Measurements from ENCODE around the gene RNF19B.
A peak's percentile ranks its signal among the peaks of the same experiment; 100 is the strongest.
"Not testable (repeated sequence)": the region's sequence is repeated elsewhere in the genome, so short reads cannot be mapped to it uniquely, and the experiment has no call there.

The RNF19B gene

DNA sequence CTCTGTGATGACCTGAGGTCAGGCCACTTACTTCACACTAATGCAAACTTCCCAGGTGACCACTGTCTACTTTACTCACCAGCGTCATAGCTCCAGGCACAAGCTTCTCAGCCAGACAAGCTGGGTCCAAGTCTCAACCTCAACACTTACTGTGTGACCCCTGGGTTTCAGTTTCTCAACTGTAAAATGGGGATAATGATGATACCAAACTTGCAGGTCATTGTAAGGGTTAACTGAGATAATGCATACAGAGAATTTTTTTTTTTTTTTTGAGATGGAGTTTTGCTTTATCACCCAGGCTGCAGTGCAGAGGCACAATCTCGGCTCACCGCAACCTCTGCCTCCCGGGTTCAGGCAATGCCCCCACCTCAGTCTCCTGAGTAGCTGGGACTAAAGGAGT, 37.4 kb upstream of the RNF19B start:
- DNase-seq (ENCODE audit: low spot score), result no peak
- in situ Hi-C loops (cut with MboI; ENCODE audit: low pct_unique_long_range_greater_than_20kb, low sequenced_read_pairs, unreplicated experiment), result no loop called here
- TF ChIP-seq, protein P1, sequence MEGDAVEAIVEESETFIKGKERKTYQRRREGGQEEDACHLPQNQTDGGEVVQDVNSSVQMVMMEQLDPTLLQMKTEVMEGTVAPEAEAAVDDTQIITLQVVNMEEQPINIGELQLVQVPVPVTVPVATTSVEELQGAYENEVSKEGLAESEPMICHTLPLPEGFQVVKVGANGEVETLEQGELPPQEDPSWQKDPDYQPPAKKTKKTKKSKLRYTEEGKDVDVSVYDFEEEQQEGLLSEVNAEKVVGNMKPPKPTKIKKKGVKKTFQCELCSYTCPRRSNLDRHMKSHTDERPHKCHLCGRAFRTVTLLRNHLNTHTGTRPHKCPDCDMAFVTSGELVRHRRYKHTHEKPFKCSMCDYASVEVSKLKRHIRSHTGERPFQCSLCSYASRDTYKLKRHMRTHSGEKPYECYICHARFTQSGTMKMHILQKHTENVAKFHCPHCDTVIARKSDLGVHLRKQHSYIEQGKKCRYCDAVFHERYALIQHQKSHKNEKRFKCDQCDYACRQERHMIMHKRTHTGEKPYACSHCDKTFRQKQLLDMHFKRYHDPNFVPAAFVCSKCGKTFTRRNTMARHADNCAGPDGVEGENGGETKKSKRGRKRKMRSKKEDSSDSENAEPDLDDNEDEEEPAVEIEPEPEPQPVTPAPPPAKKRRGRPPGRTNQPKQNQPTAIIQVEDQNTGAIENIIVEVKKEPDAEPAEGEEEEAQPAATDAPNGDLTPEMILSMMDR (IDR thresholded peaks at IDR 0.05; ENCODE audit: extremely low read depth, insufficient read depth, missing control alignments), result no peak

DNA sequence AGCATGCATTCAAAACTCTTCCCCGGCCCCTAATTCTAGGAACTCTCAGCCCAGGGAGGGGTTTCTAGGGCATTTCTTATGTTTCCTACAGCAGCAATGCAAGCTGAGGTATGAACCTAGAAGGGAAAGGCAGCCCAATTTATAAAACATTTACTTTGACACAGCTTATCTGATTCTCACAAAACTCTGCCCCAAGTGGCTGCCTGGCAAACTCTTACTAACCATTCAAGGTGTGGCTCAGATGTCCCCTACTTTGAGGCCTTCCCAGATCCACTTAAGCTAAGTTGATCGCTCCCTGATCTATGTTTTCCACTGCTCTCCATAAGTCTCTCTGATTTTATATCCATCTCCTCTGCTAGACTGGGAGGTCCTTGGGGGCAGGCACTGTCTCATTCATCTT, 36.7 kb upstream of the RNF19B start:
- in situ Hi-C loops (cut with MboI; ENCODE audit: low pct_unique_long_range_greater_than_20kb, low sequenced_read_pairs, unreplicated experiment), result no loop called here
- TF ChIP-seq, protein P1 (IDR thresholded peaks at IDR 0.05; ENCODE audit: extremely low read depth, insufficient read depth, missing control alignments), result peak; percentile 14
- DNase-seq (ENCODE audit: low spot score), result no peak

DNA sequence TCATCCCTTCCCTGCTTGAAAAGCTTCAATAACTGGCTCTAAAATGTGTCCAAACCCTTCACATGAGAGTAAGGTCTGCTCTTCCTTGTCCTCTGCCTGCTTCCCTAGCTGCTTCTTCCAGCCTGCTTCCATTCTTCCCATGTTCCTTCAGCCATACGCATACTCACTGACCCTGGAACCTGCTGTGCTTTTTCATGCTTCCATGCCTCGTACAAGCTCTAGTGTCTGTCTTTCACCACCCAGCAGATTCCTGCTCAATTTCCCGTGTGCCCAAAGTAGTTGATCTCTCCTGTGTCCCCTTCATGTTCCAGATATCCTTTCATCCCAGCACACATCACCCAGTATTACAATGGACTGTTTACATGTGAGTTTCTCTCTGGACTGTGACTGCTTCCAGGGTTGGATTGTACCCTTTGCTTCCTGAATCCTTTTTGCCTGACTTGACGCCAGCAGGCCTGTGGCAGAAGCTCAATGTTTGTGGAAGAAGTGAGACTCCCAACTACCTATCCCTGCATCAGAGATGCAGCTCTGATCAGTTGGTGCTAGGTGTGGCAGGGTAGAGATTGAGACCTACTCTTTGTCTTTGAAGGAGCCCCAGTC, 35.9 kb upstream of the RNF19B start:
- no peak for DNase-seq (ENCODE audit: low spot score)
- TF ChIP-seq, protein P1 (IDR thresholded peaks at IDR 0.05; ENCODE audit: extremely low read depth, insufficient read depth, missing control alignments), result no peak
- in situ Hi-C loops (cut with MboI; ENCODE audit: low pct_unique_long_range_greater_than_20kb, low sequenced_read_pairs, unreplicated experiment), result no loop called here

DNA sequence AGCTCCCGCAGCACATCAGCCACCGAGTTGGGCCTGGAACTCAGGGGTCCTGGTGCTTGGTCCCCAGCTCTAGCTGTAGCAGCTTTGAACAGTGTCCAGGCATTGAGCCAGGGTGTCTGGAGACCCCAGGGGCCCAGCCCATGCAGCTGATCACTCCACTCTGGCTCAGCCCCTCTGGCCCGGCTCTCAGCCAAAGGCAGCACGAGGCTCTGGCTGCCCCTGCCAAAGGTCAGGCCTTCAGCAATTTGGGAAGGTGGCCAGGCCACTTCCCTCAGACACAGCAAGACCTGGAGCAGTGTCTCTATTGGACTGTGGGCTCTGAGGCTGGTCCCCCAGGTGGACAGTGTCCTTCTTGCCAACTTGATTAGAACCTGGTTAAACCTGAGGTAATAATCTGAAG, 34.4 kb upstream of the RNF19B start:
- TF ChIP-seq, protein P1 (IDR thresholded peaks at IDR 0.05; ENCODE audit: extremely low read depth, insufficient read depth, missing control alignments), result no peak
- in situ Hi-C loops (cut with MboI; ENCODE audit: low pct_unique_long_range_greater_than_20kb, low sequenced_read_pairs, unreplicated experiment), result no loop called here
- no peak for DNase-seq (ENCODE audit: low spot score)

DNA sequence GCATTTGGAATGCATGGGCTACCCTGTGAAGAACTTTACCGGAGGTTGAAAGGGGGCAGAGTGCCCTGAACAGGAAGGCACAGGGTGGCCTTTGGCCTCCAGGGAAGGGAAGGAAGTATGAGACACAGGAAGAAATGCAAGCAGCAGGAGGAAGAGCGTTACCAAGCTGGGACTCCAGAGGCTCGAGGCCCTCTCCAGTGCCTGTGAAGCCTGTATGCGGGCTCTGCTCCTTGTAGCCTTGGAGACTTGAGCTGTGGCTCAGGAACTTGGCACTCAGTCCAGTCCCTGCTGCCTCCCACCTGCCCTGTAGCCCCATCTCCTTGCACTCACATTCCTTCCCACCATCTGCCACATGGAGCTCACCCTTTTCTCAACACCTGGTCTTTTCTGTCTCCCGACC, 33.5 kb upstream of the RNF19B start:
- TF ChIP-seq, protein P1 (IDR thresholded peaks at IDR 0.05; ENCODE audit: extremely low read depth, insufficient read depth, missing control alignments), result no peak
- in situ Hi-C loops (cut with MboI; ENCODE audit: low pct_unique_long_range_greater_than_20kb, low sequenced_read_pairs, unreplicated experiment), result no loop called here
- DNase-seq (ENCODE audit: low spot score), result no peak

DNA sequence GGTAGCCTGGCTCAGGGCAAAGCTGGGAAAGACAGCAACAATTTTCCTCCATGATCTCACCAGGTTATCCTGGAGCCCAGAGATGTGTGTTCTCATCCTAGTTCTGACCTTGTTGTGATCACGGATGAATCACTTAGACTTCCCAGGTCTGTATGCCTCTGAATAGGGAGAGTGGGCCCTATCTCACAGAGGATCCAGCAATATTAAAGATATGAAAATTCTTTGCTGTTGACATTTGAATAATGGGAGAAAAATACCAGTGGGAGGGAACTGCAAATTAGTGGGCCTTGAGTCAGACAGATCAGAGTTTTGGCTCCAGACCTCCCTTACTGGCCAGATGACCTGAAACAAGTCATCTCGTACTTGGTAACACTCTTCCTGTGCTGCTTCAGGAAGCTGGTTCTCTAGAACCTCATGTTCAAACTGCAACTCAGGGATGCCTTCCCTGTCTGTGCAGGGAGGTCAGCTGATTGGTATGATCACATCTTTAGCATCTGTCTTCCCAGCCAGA, 32.8 kb upstream of the RNF19B start:
- no peak for DNase-seq (ENCODE audit: low spot score)
- TF ChIP-seq, protein P1 (IDR thresholded peaks at IDR 0.05; ENCODE audit: extremely low read depth, insufficient read depth, missing control alignments), result no peak
- in situ Hi-C loops (cut with MboI; ENCODE audit: low pct_unique_long_range_greater_than_20kb, low sequenced_read_pairs, unreplicated experiment), result no loop called here

DNA sequence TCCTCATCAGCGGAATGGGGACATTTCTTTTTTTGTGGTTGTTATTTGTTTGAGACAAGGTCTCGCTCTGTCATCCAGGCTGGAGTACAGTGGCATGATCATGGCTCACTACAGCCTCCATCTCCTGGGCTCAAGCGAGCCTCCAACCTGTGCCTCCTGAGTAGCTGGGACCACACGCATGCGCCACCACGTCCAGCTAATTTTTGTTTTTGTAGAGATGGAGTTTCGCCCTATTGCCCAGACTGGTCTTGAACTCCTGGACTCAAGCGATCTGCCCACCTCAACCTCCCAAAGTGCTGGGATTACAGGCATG, 28.7 kb upstream of the RNF19B start:
- in situ Hi-C loops (cut with MboI; ENCODE audit: low pct_unique_long_range_greater_than_20kb, low sequenced_read_pairs, unreplicated experiment); DNase-seq (ENCODE audit: low spot score): not testable (repeated sequence)
